ENCODE results near the gene MAFF.
"Not testable (repeated sequence)": the region's sequence is repeated elsewhere in the genome, so short reads cannot be mapped to it uniquely, and the experiment has no call there.

Gene MAFF

DNA sequence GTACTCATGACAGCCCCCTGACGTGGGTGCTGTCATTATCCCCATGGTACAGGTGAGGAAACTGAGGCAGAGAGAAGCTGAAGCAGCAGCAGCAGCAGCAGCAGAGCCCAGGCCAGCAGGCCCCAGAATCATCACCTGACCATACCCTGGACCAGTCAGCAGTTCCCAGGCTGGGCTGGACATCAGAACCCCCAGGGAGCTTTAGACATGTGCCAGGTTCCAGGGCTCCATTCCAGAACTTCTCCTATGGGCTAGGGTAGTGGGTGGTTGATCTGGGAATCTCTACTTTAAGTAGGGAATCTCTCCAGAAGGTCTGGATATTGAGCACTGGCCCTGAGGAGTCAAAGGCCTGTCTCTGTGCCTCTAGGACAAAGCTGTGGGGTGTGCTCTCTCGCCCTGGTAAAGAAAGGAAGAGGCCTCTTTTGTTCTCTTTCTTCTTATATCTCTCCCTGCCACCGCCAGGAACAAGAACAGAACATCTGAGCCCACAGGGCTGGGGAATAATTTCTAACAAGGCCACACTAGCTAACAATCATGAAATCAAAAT, 26.6 kb downstream of the MAFF start:
- DNase-seq: no peak

DNA sequence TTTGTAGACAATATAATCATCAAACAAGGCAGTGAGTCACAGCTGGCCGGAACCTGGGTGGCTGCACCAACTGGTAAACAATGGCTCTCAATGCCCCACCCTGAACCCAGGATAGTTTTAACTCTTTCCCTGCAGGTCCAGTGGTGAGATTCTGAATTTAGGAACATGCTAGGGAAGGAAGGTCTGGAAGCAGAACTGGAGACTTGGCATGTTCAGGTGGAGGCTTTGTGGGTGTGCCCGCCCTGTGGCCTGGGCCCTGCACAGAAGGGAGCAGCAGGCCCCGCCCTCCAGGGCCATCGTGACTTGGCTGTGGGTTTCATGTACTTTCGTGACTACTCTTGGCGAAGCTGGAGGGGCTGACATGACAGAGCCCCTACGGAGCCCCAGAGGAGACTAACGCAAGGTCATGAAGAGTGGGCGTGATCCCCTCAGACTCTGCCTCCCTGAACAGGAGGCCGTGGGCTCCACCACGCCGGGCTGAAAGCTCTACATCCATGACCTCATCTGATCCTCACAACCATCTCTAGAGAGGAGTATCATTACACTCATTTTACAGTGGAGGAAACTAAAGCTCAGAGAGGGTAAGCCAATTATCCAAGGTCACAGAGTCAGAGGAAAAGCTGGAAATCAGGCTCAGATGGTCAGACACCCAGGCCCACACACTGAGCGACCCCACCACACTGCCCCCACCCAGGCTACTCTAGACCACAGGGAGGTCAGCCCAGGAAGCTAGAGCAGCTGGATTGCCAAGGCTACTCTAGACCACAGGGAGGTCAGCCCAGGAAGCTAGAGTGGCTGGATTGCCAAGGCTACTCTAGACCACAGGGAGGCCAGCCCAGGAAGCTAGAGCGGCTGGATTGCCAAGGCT, 27.3 kb downstream of the MAFF start:
- no peak for DNase-seq

DNA sequence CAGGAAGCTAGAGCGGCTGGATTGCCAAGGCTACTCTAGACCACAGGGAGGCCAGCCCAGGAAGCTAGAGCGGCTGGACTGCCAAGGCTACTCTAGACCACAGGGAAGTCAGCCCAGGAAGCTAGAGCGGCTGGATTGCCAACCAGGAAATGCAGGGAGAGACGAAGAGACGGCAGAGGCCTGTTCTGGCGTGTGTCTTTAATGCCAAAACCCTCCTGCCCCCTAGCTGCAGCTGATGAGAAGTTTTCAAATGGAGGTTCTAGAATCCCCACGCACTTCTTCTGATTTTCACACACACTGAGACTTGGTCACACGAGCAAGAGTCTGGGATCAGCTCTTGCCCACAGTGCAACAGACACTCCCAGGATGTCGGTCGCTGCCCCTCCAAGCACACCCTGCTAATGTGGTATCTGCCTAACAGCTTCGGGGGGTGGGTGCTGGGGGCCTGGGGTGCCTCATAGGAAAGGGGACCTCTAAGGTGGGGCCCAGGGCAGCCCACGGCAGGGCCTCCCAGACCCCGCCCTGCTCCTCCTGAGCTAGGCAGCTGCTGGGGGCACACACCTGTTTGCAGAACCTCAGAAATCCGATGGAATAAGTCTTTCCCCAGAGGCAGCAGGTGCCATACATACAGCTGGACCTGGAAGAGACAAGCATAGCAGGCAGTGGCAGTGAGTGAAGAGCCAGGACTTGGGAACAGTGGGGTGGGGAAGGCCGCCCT, 28.5 kb downstream of the MAFF start:
- no peak for DNase-seq

GRCh38 chr22:38230916-38231315, 29.1 kb downstream of the MAFF start:
- DNase-seq: no peak

DNA sequence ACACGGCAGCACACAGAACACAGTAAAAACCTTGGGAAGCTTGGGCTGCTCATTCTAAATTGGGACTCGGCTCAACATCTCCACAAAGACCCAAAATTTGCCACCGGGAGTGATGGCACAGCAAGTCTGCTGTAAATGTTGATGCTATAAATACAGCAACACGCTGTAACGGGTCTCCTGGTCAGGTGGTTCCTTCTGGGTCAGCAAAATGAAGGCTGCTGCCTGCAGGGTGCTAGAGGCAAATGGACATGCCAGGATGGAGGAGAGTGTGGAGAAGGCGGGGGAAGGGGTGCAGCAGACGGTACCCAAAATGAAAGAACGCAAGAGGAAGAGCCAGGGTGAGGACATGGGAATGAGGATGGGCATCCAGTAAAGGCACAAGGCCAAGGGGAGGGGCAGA, 30.4 kb downstream of the MAFF start:
- DNase-seq: no peak

GRCh38 chr22:38233427-38233826, 31.6 kb downstream of the MAFF start:
- no peak for DNase-seq

GRCh38 chr22:38233856-38234255, 32.1 kb downstream of the MAFF start:
- not testable (repeated sequence) for DNase-seq

DNA sequence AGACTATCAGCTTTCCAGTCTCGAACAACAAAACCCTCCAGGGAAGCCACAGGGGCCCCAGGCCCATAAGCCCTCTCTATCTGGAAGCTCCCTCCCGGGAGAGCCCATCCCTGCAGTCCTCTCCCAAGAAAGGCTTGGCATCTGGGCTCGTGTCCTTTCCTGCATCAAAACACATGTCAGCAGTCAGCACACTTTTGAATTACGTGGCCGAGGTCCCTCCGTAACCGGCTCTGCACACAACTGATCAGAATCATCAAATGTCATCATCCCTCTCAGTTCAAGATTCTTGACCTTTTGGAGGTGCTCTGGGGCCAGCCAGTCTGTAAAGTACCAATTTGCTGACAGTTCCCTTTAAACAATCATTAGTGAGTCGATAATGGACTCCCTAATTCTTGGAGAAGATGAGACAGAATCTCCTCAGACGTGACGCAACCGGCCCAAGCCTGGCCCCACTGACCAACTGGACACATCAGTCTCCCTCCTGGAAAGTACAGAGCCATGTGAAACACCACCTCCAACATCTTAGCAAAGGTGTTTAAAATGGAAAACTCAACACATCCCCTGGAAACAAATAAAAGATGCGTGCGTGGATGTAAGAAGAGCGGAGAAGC, 33.6 kb downstream of the MAFF start:
- no peak for DNase-seq

DNA sequence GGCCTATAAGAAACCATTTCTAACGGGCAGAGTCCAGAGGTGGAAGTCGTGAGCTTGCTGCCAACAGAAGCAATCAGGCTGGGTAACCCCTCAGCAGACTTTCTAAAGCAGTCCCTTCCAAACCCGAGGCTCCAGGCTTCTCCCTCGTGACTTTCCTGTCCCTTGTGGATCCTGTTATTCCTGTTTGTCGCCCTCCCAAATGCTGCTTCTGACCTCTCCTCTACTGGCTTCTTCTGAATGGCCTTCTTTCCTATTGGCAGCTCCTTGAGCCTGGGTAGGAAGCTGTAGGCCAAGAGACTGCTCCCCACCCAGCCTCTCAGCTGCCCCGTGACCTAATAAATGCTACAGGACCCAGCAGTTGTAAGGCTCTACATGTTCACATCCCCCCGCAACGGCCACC, 35.0 kb downstream of the MAFF start:
- DNase-seq: no peak

DNA sequence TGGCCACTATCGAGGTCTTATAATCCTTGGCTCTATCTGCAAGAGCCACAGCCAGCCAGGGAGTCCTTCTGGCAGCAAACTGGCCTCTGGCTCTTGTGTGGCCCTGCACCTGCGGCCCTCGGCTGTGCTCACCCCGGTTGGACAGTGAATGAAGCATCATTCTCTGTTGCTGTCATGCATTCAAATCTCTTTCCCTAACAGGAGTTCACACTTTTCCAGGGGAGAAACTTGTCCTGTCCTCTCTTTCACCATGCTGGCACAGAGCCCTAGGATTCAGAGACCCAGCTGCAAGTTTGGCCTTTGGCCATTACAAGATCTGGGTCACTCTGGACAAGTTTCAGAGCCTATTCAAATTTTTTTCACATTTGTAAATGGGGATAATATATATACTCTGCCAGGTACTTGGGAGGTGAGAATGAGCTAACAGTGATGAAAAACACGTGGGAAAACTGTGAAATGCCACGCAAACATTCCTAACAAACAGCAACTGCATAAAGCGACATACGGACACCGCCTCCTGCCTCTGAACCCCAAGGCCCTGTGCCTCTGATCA, 36.8 kb downstream of the MAFF start:
- no peak for DNase-seq

DNA sequence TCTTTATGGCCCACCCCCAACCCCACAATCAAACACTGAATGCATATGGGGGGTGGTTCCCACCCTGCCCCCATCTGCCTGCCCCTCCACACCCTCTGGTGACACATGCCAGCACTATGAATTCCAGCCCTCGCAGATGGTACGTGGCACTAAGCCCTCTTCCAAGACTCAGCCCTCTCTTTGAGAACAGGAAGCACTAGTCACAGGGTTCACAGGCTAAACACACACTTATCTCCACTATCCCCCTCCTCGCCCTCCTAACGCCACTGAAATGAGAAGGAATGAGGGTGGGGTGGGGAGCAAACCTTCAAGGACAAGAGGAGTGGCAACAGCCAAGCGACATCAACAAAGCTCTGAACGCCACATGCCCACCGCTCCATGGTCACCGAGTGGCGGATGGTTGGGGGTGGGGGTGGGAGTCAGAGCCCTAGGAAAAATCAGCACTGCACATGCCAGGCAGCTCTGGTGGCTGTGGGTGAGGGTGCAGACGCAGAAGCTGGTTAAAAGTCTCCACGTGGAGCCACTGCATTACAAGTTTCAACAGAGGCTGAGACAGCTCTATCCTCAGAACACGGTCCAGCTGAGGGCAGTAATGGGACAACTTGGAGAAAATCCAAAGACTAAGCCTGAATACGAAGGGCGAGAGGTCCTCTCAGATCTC, 37.4 kb downstream of the MAFF start:
- DNase-seq: no peak

DNA sequence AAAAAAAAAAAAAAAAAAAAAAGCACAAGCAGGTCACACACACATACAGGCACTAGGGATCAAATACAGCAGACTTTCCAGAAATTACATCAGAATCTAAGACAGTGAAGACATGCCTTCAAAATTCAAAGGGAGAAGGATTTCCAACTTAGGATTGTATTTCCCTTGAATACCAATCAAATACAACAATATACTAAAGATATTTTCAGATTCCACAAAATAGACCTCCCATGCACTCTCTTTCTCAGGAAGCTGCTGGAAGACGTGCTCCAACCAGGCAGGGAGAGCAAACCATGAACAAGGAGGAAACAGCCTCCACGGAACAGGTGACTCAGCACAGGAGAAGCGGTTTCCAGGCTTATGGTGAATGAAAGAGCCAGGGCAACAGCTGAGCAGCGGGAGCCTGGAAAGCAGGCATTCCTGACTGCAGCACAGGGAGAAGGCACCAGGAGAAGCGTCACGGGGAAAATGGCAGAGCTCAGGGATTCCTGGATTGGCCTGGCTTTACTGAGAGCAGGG, 39.0 kb downstream of the MAFF start:
- DNase-seq: no peak

DNA sequence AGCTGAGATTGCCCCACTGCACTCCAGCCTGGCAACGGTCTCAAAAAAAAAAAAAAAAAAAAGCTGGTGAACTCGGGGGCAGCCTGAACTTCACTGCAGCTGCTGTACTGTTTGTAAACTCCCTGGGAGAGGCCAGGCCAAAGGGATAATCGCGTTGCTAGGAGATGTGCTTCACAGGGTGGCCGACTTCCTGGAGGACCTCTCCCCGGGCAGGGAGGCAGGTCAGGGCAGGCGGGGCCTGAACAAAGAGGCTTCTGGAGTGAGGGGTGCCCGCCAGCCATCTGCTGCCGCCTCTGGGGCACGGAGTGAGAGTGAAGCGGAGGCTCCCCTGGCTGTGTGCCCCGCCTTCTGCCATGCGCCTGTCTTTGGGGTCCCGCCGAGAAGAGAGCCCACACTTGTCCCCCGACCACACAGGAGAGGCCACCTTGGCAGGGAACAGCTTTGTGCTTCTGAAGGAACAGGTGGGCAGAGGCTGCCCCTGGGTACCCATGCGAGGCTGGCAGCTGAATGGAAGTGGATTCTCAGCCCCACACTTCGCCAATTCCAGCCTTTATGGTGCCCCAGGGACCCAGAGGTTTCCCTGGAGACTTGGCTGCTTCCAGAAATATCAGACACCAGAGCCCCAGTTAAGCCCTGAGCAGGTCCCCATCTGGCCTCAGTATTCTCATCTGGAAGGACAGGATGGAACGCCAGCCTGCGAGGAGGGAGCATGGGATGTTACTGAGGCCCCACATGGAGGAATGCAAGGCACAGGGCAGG, 41.4 kb downstream of the MAFF start:
- no peak for DNase-seq

DNA sequence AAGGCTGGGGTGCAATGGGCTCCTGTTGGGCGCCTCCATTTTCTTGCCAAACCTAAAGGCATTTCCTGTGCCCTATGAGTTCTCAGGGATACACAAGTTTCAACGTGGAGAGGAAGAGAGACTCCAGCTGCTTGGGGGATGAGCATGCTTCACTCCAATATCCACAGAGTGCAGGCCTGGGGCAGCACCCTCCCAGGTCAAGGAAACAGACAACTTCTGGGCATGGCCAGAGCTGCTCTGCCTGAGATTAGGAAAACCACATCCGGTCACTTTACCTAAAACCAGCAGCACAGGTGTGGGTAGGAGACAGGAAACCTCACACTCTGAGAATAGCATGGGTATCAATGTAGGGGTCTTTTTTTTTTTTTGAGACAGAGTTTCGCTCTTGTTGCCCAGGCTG, 42.3 kb downstream of the MAFF start:
- DNase-seq: no peak

DNA sequence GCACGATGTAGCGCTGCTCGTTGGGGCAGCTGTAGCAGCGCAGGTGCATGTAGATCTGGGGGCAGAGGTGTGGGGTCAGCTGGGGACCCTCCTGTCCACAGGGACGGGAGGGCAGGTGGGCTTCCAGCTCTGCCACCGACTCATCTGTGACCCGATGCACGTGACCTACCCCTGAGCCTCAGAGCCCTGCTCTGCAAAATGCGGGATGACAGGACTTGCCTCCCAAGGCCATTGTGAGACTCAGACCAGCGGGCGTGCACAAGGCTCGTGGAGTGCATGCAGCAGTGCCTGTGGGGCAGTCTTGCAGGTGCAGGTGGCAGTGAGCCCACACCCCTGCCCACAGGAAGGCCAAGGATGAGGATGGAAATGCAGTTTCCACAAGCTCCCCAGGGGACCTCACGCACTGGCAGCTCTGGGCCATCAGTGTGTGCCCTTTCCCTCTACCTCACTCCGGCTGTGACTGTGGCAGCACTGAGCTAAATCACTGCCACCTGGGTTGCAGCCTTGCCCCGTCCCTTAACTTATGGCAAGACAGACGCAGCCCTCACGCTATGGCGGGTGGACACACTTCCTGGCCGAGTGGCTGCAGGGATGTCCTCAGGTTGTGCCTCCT, 44.4 kb downstream of the MAFF start:
- DNase-seq: no peak

DNA sequence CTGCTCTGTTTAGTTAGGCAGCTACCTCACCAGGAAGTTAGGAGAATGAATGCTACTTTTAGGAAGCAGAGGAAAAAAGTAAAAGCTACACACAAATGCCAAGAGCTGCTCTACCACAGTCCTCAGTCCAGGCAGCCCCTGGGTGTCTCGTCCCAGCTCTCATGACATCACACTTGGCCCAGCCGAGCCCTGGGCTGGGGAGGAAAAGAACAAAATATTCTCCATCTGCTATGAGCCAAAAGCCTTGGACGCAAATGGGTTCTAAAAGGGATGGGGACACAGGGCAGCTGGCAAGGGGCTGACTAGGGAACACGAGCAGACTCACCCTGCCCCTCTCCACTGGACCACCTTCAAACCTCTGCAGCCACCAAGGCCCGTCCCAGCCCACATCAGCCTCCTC, 44.9 kb downstream of the MAFF start:
- DNase-seq: no peak

DNA sequence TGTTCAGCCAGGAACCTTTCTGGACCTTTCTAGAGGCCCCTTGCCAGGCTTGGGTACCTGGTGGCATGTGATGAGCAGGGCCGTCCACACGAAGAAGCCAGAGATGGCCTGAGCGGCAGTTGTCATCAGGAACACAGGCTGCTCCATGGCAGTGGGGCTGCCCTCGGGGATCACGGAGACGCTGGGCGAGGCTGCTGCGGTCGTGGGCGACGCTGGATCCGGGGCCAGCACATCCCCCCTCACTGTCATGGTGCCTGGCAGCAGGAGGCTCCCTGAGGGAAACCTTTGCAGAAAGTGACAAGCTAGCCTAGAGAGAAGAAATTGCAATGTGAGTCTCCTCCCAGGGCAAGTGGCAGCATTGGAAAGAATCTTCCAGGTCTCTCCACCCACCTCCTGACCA, 45.9 kb downstream of the MAFF start:
- DNase-seq: no peak

GRCh38 chr22:38248280-38248679, 46.5 kb downstream of the MAFF start:
- DNase-seq: no peak

DNA sequence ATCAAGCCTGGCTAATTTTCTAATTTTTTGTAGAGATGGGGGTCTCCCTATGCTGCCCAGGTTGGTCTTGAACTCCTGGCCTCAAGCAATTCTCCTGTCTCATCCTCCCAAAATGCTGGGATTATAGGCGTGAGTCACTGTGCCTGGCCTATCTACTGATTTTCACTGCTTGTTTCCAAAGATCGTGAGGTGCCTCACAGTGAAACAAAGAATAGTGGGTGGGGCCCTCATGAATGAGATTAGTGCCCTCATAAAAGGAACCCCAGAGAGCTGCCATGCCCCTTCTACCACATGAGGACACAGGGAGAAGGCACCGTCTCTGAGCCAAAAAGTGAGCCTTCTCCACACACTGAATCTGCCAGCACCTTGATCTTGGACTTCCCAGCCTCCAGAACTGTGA, 47.5 kb downstream of the MAFF start:
- no peak for DNase-seq

GRCh38 chr22:38249803-38250642, 48.2 kb downstream of the MAFF start:
- DNase-seq: no peak

All from activated CD4-positive, CD25-positive, alpha-beta regulatory T cell treated with anti-CD3 and anti-CD28 coated beads, Interleukin-2, amount 50 U/mL, for 72 hours (primary cell).